GM10847 (cell line): Measurements from ENCODE around the gene SH3D19.

Source experiments
- POLR2A ChIP-seq: IDR thresholded peaks from 2 replicates; pipeline ENCODE4 v1.6.1; 2011; ENCODE audit not compliant: insufficient read length; ENCODE audit errors: extremely low read depth

Gene SH3D19

GRCh38 chr4:151263455-151263854 lies 62.0 kb downstream of the SH3D19 start:
- no peak for TF ChIP-seq POLR2A

GRCh38 chr4:151260526-151260925 lies 64.9 kb downstream of the SH3D19 start:
- TF ChIP-seq POLR2A = no peak

- no peak for TF ChIP-seq POLR2A
Observed at GRCh38 chr4:151259752-151260151, 65.7 kb downstream of the SH3D19 start.

- no peak for TF ChIP-seq POLR2A
Observed at GRCh38 chr4:151257704-151258103, 67.7 kb downstream of the SH3D19 start.

DNA sequence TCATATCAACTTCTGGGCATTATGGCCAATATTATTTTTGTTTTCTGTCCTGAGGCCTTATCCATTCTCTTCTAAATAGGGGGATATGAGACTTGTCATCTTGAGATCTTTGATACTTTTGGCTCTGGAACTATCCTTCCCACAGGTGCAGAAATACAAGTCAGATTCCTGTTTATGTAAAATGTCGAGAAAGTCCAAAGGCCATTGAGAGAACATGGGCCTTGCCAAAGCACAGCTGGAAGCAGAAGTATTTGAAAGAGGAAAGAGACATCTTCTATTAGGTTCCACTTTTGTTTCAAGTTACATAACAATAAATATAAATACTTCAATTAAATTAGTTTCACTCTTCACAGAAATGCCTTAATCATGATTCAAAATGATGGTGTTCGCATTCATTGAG lies 69.3 kb downstream of the SH3D19 start:
- no peak for TF ChIP-seq POLR2A

- no peak for TF ChIP-seq POLR2A
Observed at GRCh38 chr4:151251603-151252304, 73.7 kb downstream of the SH3D19 start.

DNA sequence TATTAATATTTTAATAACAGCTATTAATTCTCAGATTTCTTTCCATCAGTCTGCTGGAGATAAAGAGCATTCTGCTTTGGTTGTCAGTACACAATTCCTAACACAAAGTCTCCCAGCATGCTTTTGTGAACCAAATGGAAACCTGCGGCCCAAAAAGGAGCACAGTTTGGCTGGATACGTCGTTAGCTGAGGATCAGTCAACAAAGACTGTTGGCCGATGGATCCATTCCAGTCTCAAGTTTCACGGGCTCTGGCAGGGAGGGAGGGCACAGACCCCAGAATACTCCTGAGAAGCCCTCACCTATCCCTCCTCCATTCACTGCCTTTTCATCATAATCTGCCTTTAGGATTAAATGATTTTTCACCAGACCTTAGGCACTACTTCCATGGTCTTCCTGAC lies 74.7 kb downstream of the SH3D19 start:
- no peak for TF ChIP-seq POLR2A

GRCh38 chr4:151248519-151248918 lies 76.9 kb downstream of the SH3D19 start:
- TF ChIP-seq POLR2A = no peak

DNA sequence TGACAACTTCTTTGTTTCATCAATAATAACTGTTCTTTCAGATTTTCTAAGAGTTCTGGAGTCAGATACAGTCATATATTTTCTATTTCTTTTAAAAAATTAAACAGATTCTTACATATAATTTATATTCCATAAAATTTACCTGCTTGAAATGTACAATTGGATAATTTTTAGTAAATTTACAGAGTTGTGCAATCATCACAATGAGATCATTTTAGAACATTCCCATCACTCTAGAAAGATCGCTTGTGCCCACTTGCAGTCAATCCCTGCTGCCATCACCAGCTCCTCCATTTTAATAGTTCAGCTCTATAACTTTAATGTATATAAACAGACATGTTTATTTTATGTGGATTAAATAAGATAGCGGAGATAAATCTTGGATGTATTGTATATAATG lies 78.0 kb downstream of the SH3D19 start:
- no peak for TF ChIP-seq POLR2A

GRCh38 chr4:151246742-151247141 lies 78.7 kb downstream of the SH3D19 start:
- TF ChIP-seq POLR2A = no peak

DNA sequence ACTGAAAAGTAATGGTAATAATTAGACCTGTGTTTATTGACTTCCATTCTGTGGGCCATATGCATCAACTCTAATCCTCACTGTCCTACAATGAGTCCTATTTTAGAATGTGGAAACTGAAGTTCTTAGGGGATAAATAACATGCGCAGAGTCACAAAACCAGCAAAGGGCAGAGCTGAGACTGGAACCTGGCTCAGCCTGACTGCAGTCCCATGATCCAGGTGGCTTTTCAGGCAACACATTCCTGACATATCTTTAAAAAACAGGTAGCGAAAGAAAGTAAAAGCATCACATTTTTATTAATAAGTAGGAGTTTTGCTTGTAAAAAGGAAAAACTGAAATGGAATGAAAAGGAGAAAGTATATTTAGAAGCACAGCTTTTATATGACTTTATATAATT lies 83.1 kb downstream of the SH3D19 start:
- no peak for TF ChIP-seq POLR2A

DNA sequence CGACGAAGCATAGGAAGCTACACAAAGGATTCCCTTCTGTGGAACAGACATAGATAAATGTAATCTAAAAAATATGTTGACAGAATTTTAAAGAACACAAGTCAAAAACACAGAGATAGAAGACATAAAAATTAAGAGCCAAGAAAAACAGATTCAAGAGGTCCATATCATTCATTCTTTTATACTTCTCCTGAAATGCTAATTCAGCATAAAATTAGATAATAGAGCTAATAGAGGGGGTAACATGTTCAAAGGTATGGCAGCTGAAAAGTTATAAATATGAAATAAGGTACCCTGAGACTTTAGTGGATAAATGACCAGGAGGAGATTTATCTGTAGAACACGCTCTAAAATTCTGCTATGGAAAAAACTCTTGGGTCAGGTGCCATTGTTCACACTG lies 85.8 kb downstream of the SH3D19 start:
- TF ChIP-seq POLR2A = no peak

DNA sequence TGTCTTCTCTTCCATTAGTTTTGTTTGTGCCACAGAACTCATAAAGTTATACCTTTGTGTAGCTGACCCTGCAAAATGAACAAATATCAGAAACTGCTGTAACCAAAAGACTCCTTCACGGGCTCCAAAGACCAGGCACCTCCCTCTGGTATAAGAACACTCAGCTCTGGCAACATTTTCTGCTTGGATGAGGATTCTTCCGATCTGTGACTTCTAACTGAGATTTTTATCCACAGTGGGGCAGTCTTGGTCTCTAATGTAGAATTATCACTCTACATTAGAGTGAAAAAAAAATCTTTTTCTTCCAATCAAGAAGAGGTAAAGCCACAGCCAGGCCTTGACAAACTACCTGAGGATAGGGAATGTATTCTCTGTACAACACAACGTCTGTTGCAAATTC lies 86.9 kb downstream of the SH3D19 start:
- no peak for TF ChIP-seq POLR2A

DNA sequence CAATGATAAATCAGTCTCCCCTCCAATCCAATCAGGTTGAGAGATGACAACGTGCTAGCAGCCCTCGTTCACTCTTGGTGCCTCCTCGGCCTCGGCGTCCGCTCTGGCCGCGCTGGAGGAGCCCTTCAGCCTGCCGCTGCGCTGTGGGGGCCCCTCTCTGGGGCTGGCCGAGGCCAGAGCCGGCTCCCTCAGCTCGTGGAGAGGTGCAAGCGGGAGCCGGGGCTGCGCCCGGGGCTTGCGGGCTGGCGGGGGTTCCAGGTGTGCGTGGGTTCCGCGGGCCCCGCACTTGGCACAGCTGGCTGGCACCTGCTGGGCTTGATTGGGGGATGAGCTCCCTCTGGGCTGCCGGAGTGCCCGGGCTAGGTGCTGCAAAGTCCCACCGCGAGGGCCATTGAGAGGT lies 89.4 kb downstream of the SH3D19 start:
- no peak for TF ChIP-seq POLR2A

- no peak for TF ChIP-seq POLR2A
Observed at GRCh38 chr4:151233600-151233999, 91.8 kb downstream of the SH3D19 start.

GRCh38 chr4:151231915-151232595 lies 93.3 kb downstream of the SH3D19 start:
- no peak for TF ChIP-seq POLR2A
